DND-41 (cell line): ENCODE results near the gene MANBA.

Experiments used
- ATAC-seq: fragments of 200-7000 bp; cut with Tn5 transposase; 3 replicates; pipeline ENCODE4 v1.9.1; 2021; ENCODE audit warnings: low read depth; ENCODE audit not compliant: insufficient read depth
- DNase-seq: peaks from one replicate; pipeline ENCODE4 v3.0.0-alpha.2; 2020
- H2AFZ ChIP-seq: 2 replicates; pipeline ENCODE4 v1.6.0; 2012; ENCODE audit warnings: low read depth, low read length
- H3K27ac ChIP-seq: 2 replicates; pipeline ENCODE4 v1.5.1; 2012; ENCODE audit warnings: low read length, inconsistent platforms
- H3K27me3 ChIP-seq: fragments of 200-600 bp; sonication (generic); 2 replicates; pipeline ENCODE4 v1.6.0; 2012; ENCODE audit warnings: low read length, mild to moderate bottlenecking, inconsistent platforms; ENCODE audit not compliant: insufficient read depth, poor library complexity
- H3K36me3 ChIP-seq: 2 replicates; pipeline ENCODE4 v1.5.1; 2012; ENCODE audit warnings: low read length, inconsistent platforms; ENCODE audit not compliant: insufficient read depth
- H3K4me1 ChIP-seq: 2 replicates; pipeline ENCODE4 v1.5.1; 2012; ENCODE audit warnings: mild to moderate bottlenecking, low read length; ENCODE audit not compliant: insufficient read depth
- H3K4me2 ChIP-seq: 2 replicates; pipeline ENCODE4 v1.6.0; 2012; ENCODE audit warnings: mild to moderate bottlenecking, moderate library complexity, low read length, inconsistent platforms; ENCODE audit not compliant: insufficient read depth
- H3K4me3 ChIP-seq, 2 experiments: fragments of 200-600 bp in 1 of 2; shearing (Covaris generic) in 1 of 2; 2 replicates each; pipeline ENCODE4 v1.5.1; 2012 to 2016; ENCODE audit warnings: inconsistent platforms in 2 of 2, low read length in 2 of 2, mild to moderate bottlenecking in 2 of 2, low read depth in 1 of 2, moderate library complexity in 1 of 2
- H3K79me2 ChIP-seq: 2 replicates; pipeline ENCODE4 v1.6.0; 2012; ENCODE audit warnings: low read length, inconsistent platforms; ENCODE audit not compliant: insufficient read depth
- H3K9ac ChIP-seq: 2 replicates; pipeline ENCODE4 v1.6.0; 2012; ENCODE audit warnings: low read depth, mild to moderate bottlenecking, inconsistent platforms, low read length, moderate library complexity
- H3K9me3 ChIP-seq: 2 replicates; pipeline ENCODE4 v1.5.1; 2012; ENCODE audit warnings: low read length, moderate library complexity, mild to moderate bottlenecking, inconsistent platforms; ENCODE audit not compliant: insufficient read depth, severe bottlenecking
- H4K20me1 ChIP-seq: 2 replicates; pipeline ENCODE4 v1.6.0; 2012; ENCODE audit warnings: low read length; ENCODE audit not compliant: insufficient read depth
- CTCF ChIP-seq: IDR thresholded peaks from 2 replicates; pipeline ENCODE4 v1.5.1; 2012; ENCODE audit warnings: borderline replicate concordance, low read length, moderate library complexity, mild to moderate bottlenecking; ENCODE audit not compliant: poor library complexity, severe bottlenecking; ENCODE audit errors: extremely low read depth
- EZH2 ChIP-seq: IDR thresholded peaks from 3 replicates; pipeline ENCODE4 v1.6.1; 2012; ENCODE audit warnings: borderline replicate concordance, low read depth, mild to moderate bottlenecking, moderate library complexity, low read length, inconsistent platforms; ENCODE audit not compliant: severe bottlenecking

The MANBA gene

GRCh38 chr4:102792361-102792936 is 31.7 kb upstream of the MANBA start:
- no peaks in the 10 kb centered on the region for H3K4me1 ChIP-seq
- ATAC-seq (no peak), DNase-seq (no peak)
- H3K27ac ChIP-seq, result no peak overlapping the region
- peaks cover 40% of the 10 kb centered on the region for H3K36me3 ChIP-seq
- no peak overlapping the region for H3K4me2 ChIP-seq
- H3K4me3 ChIP-seq, result no peak overlapping the region
- H3K79me2 ChIP-seq, result 0 out of 2 replicates have a peak, but pooled peaks cover under 1% of the 10 kb centered on the region
- H3K27me3 ChIP-seq, result no peaks in the 10 kb centered on the region
- no peak overlapping the region for H2AFZ ChIP-seq
- peaks cover 7% of the 10 kb centered on the region; the same call in 1 of the 2 replicates for H4K20me1 ChIP-seq
- TF ChIP-seq CTCF (no peak), EZH2 (no peak)
- H3K9ac ChIP-seq, result no peak overlapping the region
- no peaks in the 10 kb centered on the region for H3K9me3 ChIP-seq

GRCh38 chr4:102791318-102791835 is 30.6 kb upstream of the MANBA start:
- Histone ChIP-seq H3K27ac (no peak overlapping the region), H3K27me3 (no peaks in the 10 kb centered on the region), H2AFZ (no peak overlapping the region), H3K9me3 (no peaks in the 10 kb centered on the region), H3K9ac (no peak overlapping the region), H3K4me3 (no peak overlapping the region), H3K36me3 (peaks cover 29% of the 10 kb centered on the region), H3K4me1 (no peaks in the 10 kb centered on the region), H4K20me1 (0 out of 2 replicates have a peak, but pooled peaks cover 6% of the 10 kb centered on the region), H3K4me2 (no peak overlapping the region), H3K79me2 (no peaks in the 10 kb centered on the region)
- TF ChIP-seq CTCF (no peak), EZH2 (no peak)
- ATAC-seq (peak; percentile 8; the same call in 1 of the 3 replicates), DNase-seq (no peak)

GRCh38 chr4:102789317-102789717 is 28.5 kb upstream of the MANBA start:
- H3K4me1 ChIP-seq, result no peaks in the 10 kb centered on the region
- DNase-seq, result no peak
- ATAC-seq, result no peak

More at GRCh38 chr4:102789317-102789717, 28.5 kb upstream of the MANBA start:
- 0 out of 2 replicates have a peak, but pooled peaks cover 3% of the 10 kb centered on the region for H4K20me1 ChIP-seq
- no peak overlapping the region for H3K4me2 ChIP-seq
- no peaks in the 10 kb centered on the region for H3K79me2 ChIP-seq
- TF ChIP-seq EZH2 (no peak), CTCF (no peak)
- no peaks in the 10 kb centered on the region for H3K27me3 ChIP-seq
- H3K9me3 ChIP-seq, result no peaks in the 10 kb centered on the region
- no peak overlapping the region for H3K27ac ChIP-seq
- H3K9ac ChIP-seq, result no peak overlapping the region
- peaks cover 9% of the 10 kb centered on the region; the same call in 1 of the 2 replicates for H3K36me3 ChIP-seq
- no peak overlapping the region for H3K4me3 ChIP-seq
- no peak overlapping the region for H2AFZ ChIP-seq
